SK-N-MC (cell line): ENCODE measurements around the gene DOLK.

Source experiments
- EZH2 ChIP-seq: fragments of 200-600 bp; sonication (generic); IDR thresholded peaks from one replicate; pipeline ENCODE4 v1.6.1; 2017; ENCODE audit warnings: antibody characterized with exemption
- POLR2AphosphoS5 ChIP-seq: IDR thresholded peaks from 2 replicates; pipeline ENCODE4 v1.6.1; 2012; ENCODE audit warnings: mild to moderate bottlenecking, low read depth, low read length, borderline replicate concordance

GRCh38 chr9:128940271-128940921 lies 7.0 kb downstream of the DOLK start:
- TF ChIP-seq EZH2 (no peak), POLR2AphosphoS5 (no peak)
